Esophagus mucosa (tissue), 1 donor: Measurements from ENCODE around the gene KIRREL1. TPM values are rescaled to one million over a fixed set of nuclear protein-coding genes. Genes with fewer than 3 reads are reported as not detected.
A peak's percentile ranks its signal among the peaks of the same experiment; 100 is the strongest.

Experiments used
- ATAC-seq: fragments of 200-7000 bp; cut with Tn5 transposase; one replicate; pipeline ENCODE4 v1.9.1; 2020
- total RNA-seq: library from RNA; stranded (reverse); gene quantifications from one replicate; pipeline ENCODE4 v1.2.4, GENCODE V29; 2023
- donor health status: DM: yes; HTN: yes; CAD: no.

The KIRREL1 gene
- total RNA-seq, 1 donor from 2014 or later = 9.9 TPM

DNA sequence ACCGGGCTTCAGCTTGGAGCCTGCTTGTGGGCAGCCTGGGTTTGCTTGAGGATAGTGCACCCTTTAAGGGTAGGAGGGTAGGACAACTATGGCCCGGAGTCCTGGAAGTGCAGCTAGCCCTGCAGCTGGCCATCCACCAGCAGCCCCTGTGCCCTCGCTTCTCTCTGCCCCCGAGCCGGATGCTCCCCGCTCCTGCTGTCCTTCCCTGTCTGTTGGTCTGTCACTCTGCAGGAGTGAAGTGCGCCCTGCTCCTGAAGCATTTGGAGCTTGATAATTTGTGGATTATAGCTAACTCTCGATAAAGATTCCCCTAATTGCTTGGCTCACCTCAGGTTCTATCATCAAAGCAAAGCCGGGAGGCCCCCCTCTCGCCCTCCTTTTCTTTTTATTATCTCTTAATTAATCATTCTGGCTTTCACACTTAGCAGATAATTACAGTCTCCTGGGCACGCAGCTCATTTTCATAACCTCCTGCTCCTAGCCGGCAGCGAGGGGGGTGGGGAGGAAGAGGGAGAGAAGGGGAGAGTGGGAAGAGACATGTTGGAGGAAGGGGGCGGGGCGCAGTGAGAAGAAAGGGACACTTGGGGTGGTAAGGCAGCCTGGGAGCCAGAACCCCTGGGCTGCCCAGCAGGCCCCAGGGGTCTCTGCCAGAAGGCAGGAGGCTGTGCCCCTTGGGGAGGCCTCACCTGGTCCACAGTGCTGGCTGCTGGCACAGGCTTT is 14.4 kb downstream of the KIRREL1 start:
- ATAC-seq = no peak

- ATAC-seq = no peak
Measured at GRCh38 chr1:158008630-158009029, 15.2 kb downstream of the KIRREL1 start.

- ATAC-seq = no peak
Measured at GRCh38 chr1:158011714-158012113, 18.3 kb downstream of the KIRREL1 start.

DNA sequence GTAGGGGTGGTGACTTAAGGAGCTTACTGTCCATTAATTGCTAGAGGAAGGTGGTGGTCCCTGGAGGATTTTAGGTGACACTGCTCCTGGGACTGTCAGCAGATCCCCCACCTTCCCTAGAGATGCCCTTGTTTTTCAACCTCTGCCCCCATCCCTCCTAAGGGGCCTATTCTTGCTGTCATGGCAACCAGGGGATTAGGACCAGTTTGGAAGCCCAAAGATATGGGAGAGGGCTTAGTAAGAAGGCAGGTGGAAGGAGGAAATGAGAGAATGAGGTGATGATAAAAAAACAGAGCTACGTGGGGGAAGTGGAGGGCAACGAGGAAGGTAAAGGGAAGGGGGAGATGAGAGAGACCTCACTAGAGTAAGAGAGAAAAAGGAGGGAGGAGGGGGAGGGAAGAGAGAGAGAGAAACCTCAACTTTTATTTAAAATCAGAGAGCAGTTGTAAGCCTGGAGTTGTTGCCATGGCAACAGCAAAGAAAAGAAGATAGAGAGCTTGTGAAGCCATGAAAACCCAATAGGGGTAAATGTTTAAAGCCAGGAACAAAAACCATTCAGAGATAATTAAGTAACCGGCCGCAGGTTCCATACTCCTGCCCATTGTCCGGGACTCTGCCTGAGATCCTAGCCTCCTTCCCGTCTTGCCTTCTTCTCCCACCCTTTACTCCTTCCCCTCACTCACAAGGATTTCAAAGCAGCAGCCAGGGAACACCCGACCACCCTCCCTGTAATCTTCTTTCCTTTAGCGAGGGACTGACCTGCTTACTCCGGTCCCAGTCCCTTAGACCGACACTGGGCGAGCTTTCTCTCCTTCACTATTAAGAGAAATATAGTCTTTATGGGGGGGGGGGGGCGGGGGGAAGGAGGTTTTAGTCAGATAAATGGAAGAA is 20.6 kb downstream of the KIRREL1 start:
- ATAC-seq = no peak

DNA sequence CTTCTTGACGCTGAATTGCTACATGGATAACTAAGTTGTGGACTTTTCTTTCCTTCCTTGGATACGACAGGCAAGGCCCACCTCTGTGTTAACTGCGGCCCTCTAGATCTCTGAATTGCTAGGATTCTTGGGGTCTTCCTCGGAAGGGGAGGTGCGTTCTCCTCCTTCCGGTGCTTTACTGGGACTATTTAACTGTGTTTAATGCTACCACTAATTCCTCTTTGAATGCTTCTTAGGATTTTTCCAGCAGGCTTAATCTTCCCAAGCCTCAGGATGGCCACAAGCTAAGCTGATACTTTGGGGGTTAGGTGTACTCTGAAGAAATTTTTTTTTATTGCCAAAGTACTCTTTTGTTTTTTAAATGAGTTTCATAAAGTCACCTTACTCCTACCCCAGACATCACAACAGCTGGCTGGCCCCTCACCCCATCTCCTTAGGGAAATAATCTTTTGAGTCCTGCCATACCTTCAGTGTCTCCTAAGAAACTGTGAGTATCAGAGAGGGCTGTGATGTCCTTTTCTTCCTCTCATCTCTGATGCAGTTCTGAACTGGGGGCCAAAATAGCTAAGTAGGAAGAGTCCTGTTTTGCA is 21.4 kb downstream of the KIRREL1 start:
- ATAC-seq = no peak

GRCh38 chr1:158016651-158017335 is 23.3 kb downstream of the KIRREL1 start:
- ATAC-seq = peak; percentile 93

DNA sequence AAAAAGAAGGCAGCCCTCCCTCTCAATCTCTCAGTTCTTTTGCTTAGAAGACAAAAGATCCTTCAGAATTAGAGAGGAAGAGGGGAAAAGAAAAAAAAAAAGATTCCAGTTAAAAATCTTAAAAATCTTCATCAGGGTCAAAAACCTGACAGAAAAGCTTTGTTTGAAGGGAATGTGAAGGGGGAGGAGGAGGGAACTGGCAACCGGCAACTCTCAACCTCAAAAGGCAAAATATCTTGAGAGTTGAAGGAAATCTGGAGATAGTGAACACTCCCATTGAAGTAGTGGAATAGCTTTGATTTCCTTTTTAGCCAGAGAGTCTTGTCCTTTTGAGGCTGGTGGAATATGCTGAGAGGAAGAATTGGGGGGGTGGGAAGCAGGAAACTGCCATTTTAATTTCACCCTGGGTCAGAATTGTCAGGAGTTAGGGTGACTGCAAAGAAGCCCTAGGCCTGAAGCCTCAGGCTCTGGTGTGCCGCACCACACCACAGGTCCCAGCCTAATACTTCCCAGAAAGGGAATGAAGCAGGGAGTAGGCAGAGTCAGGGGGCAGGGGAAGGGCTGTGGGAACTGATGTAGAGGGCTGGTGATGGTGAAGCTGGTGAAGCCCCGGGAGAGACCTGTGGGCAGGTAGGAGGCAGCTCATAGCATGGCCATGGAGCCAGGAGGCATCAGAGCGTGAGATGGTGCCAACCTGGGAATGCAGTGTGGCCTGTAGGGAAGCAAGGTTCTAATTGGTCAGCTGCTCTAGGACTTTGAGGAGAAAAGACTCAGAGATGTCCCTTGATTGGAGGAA is 24.6 kb downstream of the KIRREL1 start:
- no peak for ATAC-seq

DNA sequence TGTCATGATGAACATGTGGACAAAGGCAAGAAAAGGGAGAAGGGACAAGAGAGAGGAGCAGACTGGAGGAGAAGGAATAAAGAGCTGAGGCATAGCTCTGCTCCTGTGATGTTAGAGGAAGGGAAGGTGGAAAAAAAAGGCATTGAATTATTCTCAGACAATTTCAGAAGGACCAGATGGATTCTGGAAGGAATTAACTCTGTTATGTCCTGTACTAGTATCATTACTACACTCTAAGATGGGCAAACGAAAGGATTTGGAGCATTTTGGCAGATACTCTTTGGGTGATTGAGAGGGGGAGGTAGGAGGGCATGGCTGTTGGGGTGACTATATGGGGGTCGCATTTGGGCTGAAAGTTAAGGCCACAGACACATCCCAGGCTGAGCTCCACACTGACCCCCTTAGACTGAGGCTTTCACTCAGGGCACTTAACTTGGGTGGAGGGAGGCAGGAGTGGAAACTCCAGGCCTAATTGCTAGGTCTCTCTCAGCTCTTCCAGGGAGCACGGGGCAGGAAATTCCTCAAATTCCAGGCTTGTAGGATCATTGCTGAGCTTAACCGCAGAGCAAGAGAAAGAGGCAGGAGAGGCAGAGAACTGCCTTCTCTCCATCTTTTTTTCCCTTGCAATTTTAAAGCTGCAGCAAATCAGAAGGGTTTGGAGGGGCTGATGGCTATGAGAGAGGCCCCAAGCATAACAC is 25.9 kb downstream of the KIRREL1 start:
- ATAC-seq = no peak

- no peak for ATAC-seq
Measured at GRCh38 chr1:158020259-158020885, 26.9 kb downstream of the KIRREL1 start.

GRCh38 chr1:158020886-158021620 is 27.6 kb downstream of the KIRREL1 start:
- no peak for ATAC-seq

- ATAC-seq = peak; percentile 68
Measured at GRCh38 chr1:158021721-158022120, 28.3 kb downstream of the KIRREL1 start.

GRCh38 chr1:158022554-158023312 is 29.3 kb downstream of the KIRREL1 start:
- peak; percentile 16 for ATAC-seq

GRCh38 chr1:158024737-158025136 is 31.3 kb downstream of the KIRREL1 start:
- ATAC-seq = no peak

DNA sequence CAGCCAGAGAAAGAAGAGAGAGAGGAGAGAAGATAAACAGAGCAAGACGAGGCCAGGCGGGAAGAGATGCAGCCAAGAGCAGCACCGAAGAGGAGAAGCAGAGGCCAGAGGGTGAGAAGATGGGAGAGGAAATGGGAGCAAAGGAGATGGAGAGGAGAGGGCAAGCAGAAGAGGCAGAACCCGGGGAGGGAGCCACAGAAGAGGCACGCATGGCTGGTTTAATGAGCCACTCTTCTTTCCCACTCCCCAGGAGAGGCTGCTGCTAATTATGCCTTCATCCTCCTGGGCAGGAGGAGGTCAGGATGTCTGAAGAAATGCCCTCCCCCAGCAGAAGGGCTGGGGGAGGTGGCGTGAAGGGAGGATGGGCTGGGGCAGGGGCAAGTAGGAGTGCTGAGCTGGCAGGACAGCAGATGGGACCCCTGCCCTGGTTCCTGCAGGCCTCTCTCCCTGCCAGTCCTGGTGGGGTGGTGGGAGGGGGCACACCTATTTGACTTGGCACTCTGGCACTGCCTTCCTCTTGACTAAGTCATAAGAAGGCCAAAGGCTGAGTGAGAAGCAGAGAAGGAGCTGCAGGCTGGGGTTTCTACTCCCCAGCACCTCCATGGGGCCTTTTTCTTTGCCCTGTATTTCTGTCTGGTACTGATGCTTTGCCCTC is 32.3 kb downstream of the KIRREL1 start:
- ATAC-seq = no peak

DNA sequence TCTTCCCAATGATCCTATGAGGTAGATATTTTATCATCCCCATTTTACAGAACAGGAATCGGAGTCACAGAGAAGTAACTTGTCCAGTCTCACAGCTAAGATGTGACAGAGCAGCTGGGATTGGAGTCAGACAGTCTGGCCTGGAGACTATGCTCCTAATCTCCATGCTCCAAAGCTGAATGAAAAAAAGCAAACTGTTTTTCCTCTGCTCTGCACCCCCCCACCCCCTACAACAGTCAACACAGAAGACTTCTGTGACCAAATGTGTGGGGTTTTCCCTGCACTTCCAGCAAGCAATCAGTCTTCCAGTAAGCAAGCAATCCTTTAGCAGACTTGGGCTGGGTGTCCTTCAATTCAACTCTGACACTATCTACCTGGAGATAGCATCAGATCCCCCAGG is 33.2 kb downstream of the KIRREL1 start:
- no peak for ATAC-seq

DNA sequence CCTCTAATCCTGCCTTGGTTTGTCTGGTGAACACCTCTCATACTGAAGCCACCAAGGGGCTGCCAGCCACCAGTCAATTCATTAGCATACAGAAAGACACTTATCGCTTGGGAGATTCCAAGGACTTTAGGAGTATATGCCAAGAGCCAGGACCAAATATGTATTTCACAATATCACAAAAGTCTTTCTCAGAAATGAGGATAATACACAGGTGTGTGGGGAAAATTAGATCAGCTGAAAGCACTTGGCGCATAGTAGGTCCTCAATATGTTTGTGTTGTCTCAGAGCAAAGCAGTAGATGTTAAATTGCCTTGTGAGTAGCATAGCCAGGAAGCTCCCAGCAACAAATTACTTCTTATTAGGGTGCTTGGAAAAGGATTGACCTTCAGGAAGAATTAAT is 34.1 kb downstream of the KIRREL1 start:
- no peak for ATAC-seq

DNA sequence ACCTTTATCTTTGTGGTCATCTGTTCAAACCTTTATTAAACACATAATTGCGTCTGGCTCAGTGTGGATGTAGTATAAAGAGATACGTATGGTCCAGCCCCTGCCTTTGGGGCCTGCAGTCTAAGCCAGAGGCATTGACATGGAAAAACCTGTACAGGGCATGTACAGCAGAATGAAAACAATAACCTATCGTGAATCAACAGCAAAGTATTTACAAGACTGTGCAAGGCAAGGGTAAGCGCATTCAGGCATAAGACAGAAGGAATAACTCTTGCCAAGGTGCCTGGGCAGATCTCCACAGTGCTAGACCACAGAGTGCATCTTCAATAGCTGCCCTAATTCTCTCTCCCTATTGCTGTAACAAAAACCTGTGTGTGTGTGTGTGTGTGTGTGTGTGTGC is 35.5 kb downstream of the KIRREL1 start:
- ATAC-seq = peak; percentile 89

- ATAC-seq = no peak
Measured at GRCh38 chr1:158035014-158035413, 41.6 kb downstream of the KIRREL1 start.
